Spleen (tissue), 11 donors: Measurements from ENCODE around the gene GALNTL6. TPM values are rescaled to one million over a fixed set of nuclear protein-coding genes. Genes with fewer than 3 reads are reported as not detected.
"Not testable (repeated sequence)": the region's sequence is repeated elsewhere in the genome, so short reads cannot be mapped to it uniquely, and the experiment has no call there.

Experiments
- DNase-seq: peaks from one replicate; pipeline ENCODE4 v3.0.0-alpha.2; 2020
- H3K27ac ChIP-seq, 8 donors: fragments of 200-600 bp; sonication (generic) in 7 of 8; 1 replicate in 4 of 8; 2 replicates in 4 of 8; pipeline versions ENCODE4 v1.5.0 to v1.8.0; 2016 to 2021; ENCODE audit warnings: inconsistent platforms in 4 of 8, mild to moderate bottlenecking in 4 of 8, moderate library complexity in 1 of 8
- H3K27me3 ChIP-seq, 7 donors: fragments of 200-600 bp; sonication (generic) in 6 of 7; replicated peaks in 1 of 7; 1 replicate in 4 of 7; 2 replicates in 3 of 7; pipeline versions ENCODE4 v1.5.0 to v1.8.0; 2016 to 2021; ENCODE audit warnings: inconsistent platforms in 3 of 7, mild to moderate bottlenecking in 1 of 7
- H3K36me3 ChIP-seq, 6 donors: fragments of 200-600 bp; sonication (generic) in 5 of 6; 1 replicate in 4 of 6; 2 replicates in 2 of 6; pipeline versions ENCODE4 v1.5.0 to v1.8.0; 2016 to 2021; ENCODE audit warnings: inconsistent platforms in 2 of 6
- H3K4me1 ChIP-seq, 6 donors: fragments of 200-600 bp; sonication (generic) in 5 of 6; 1 replicate in 3 of 6; 2 replicates in 3 of 6; pipeline versions ENCODE4 v1.5.0 to v1.8.0; 2016 to 2021; ENCODE audit warnings: inconsistent platforms in 3 of 6
- H3K4me3 ChIP-seq, 8 donors: fragments of 200-600 bp; sonication (generic) in 7 of 8; 1 replicate in 4 of 8; 2 replicates in 4 of 8; pipeline versions ENCODE4 v1.5.0 to v1.8.0; 2016 to 2021; ENCODE audit warnings: inconsistent platforms in 4 of 8, mild to moderate bottlenecking in 4 of 8, moderate library complexity in 2 of 8
- H3K9me3 ChIP-seq, 8 donors: fragments of 200-600 bp; sonication (generic) in 7 of 8; 1 replicate in 4 of 8; 2 replicates in 4 of 8; pipeline versions ENCODE4 v1.5.0 to v1.8.0; 2016 to 2021; ENCODE audit warnings: inconsistent platforms in 4 of 8
- CTCF ChIP-seq, 11 experiments: fragments of 200-600 bp in 7 of 11; fragments of 450-650 bp in 4 of 11; sonication (generic) in 4 of 11; IDR thresholded peaks in 8 of 11; conservative IDR thresholded peaks in 3 of 11; 1 replicate in 7 of 11; 2 replicates in 4 of 11; pipeline versions ENCODE4 v1.4.0 to v1.8.0; 2016 to 2021; ENCODE audit warnings: antibody characterized with exemption in 11 of 11, inconsistent platforms in 4 of 11, mild to moderate bottlenecking in 1 of 11
- POLR2A ChIP-seq, 3 donors: fragments of 450-650 bp; IDR thresholded peaks; one replicate each; pipeline ENCODE4 v1.5.1; 2017; ENCODE audit warnings: antibody characterized with exemption in 3 of 3, mild to moderate bottlenecking in 1 of 3
- POLR2AphosphoS5 ChIP-seq, 3 donors: sonication (generic); formaldehyde crosslinking; IDR thresholded peaks; one replicate each; pipeline ENCODE4 v1.5.1; 2017; ENCODE audit warnings: antibody characterized with exemption in 3 of 3
- WGBS, 5 donors: extraction: QIAGEN DNeasy Blood & Tissue Kit in 3 of 5; methylation state at CpG; one replicate each; pipeline versions ENCODE4 v1.1.5 to v1.1.7; 2013 to 2018; 5-methylcytosine and 5-hydroxymethylcytosine counted together
- intact Hi-C: fragments of 100-400 bp; cut with DNase I; formaldehyde crosslinking; loops from one replicate; pipeline ENCODE4 v1.15.0; 2023; ENCODE audit warnings: low total_unique reads
- polyA plus RNA-seq, 3 donors: library from polyadenylated mRNA; stranded (reverse); fragments of 200-250 nt; gene quantifications; one replicate each; pipeline ENCODE4 v1.2.1, GENCODE V29; 2013
- total RNA-seq, 7 donors: library from RNA; depleted of rRNA in 3 of 7; stranded (reverse); fragments of >200 nt in 3 of 7; fragmentation: NEBNext Ultra II Directional in 4 of 7; extraction: Animal tissue kit (Norgen Biotek cat#: 25700) in 4 of 7; gene quantifications; one replicate each; pipeline versions ENCODE4 v1.1.0 to v1.2.1, GENCODE V29; 2016 to 2021
- donor health status: healthy with polysubstance abuse.
- donor health status: DM: no; HTN: no; CAD: no; lungs with moderate emphysema.
- donor health status: DM: no; HTN: no; CAD: no.
- donor health status: Bipolar disorder and iron deficiency.
- donor health status: healthy.
- donor health status: DM: no; HTN: no; CAD: no.
- donor health status: DM: yes; HTN: yes; CAD: no.

The GALNTL6 gene
- total and polyA plus RNA-seq, 10 donors = 3.2 to 12.5 (median 7.1) TPM

- WGBS, 5 donors = 69 to 85% (median 71%) methylated on average over 4 of the region's 4 CpGs
- H3K4me1 ChIP-seq = no peaks in the 10 kb centered on the region
- no peak overlapping the region for H3K4me3 ChIP-seq
- no peaks in the 10 kb centered on the region for H3K36me3 ChIP-seq
- no peak for DNase-seq
- intact Hi-C loops = no loop called here
- TF ChIP-seq POLR2A (IDR thresholded peaks at IDR 0.05) (no peak), CTCF (IDR thresholded peaks at IDR 0.05 in 8 of 11, conservative IDR thresholded peaks at IDR 0.05 in 3 of 11) (no peak), POLR2AphosphoS5 (IDR thresholded peaks at IDR 0.05) (no peak)
- H3K27ac ChIP-seq = no peak overlapping the region
- peaks cover 0 to 3% (median 0%) of the 10 kb centered on the region in 8 donors for H3K9me3 ChIP-seq
- no peaks in the 10 kb centered on the region for H3K27me3 ChIP-seq
These were observed 908.5 kb downstream of the GALNTL6 start for GRCh38 chr4:172721659-172722058.

- TF ChIP-seq POLR2AphosphoS5 (IDR thresholded peaks at IDR 0.05) = no peak
- no peak for TF ChIP-seq CTCF (IDR thresholded peaks at IDR 0.05 in 8 of 11, conservative IDR thresholded peaks at IDR 0.05 in 3 of 11)
- TF ChIP-seq POLR2A (IDR thresholded peaks at IDR 0.05) = no peak
- H3K9me3 ChIP-seq = peaks cover 0 to 22% (median 3%) of the 10 kb centered on the region in 8 donors
- DNase-seq = no peak
- no peaks in the 10 kb centered on the region for H3K36me3 ChIP-seq
- 51 to 62% (median 54%) methylated on average over 3 of the region's 3 CpGs for WGBS, 5 donors
- H3K4me3 ChIP-seq = no peak overlapping the region
- no peaks in the 10 kb centered on the region for H3K4me1 ChIP-seq
- H3K27me3 ChIP-seq = no peaks in the 10 kb centered on the region
- H3K27ac ChIP-seq = no peak overlapping the region
- intact Hi-C loops = no loop called here
These were observed 912.4 kb downstream of the GALNTL6 start for GRCh38 chr4:172725581-172725980.

GRCh38 chr4:172726001-172726423, 912.8 kb downstream of the GALNTL6 start:
- no peaks in the 10 kb centered on the region for H3K4me1 ChIP-seq
- WGBS, 5 donors = 55 to 64% (median 60%) methylated on average over 15 of the region's 15 CpGs

GRCh38 chr4:172727631-172728030, 914.4 kb downstream of the GALNTL6 start:
- H3K9me3 ChIP-seq = peaks cover 0 to 41% (median 11%) of the 10 kb centered on the region in 8 donors
- DNase-seq = no peak
- no peaks in the 10 kb centered on the region for H3K36me3 ChIP-seq
- intact Hi-C loops = no loop called here
- WGBS, 5 donors = 92 to 98% (median 96%) methylated on average over 4 of the region's 4 CpGs
- TF ChIP-seq POLR2A (IDR thresholded peaks at IDR 0.05) = no peak
- no peak for TF ChIP-seq POLR2AphosphoS5 (IDR thresholded peaks at IDR 0.05)
- TF ChIP-seq CTCF (IDR thresholded peaks at IDR 0.05 in 8 of 11, conservative IDR thresholded peaks at IDR 0.05 in 3 of 11) = no peak
- no peaks in the 10 kb centered on the region for H3K27me3 ChIP-seq
- no peaks in the 10 kb centered on the region for H3K4me1 ChIP-seq
- no peak overlapping the region for H3K4me3 ChIP-seq
- no peak overlapping the region for H3K27ac ChIP-seq

More at GRCh38 chr4:172726001-172726423, 912.8 kb downstream of the GALNTL6 start:
- Histone ChIP-seq H3K4me3 (no peak overlapping the region), H3K27ac (no peak overlapping the region), H3K36me3 (no peaks in the 10 kb centered on the region), H3K9me3 (peaks cover 0 to 27% (median 4%) of the 10 kb centered on the region in 8 donors), H3K27me3 (no peaks in the 10 kb centered on the region)
- TF ChIP-seq CTCF (IDR thresholded peaks at IDR 0.05 in 8 of 11, conservative IDR thresholded peaks at IDR 0.05 in 3 of 11) (no peak), POLR2A (IDR thresholded peaks at IDR 0.05) (no peak), POLR2AphosphoS5 (IDR thresholded peaks at IDR 0.05) (no peak)
- DNase-seq = no peak
- intact Hi-C loops = no loop called here

- H3K9me3 ChIP-seq = peaks cover 5 to 97% (median 67%) of the 10 kb centered on the region in 8 donors
- H3K27ac ChIP-seq, intact Hi-C loops, H3K27me3 ChIP-seq, DNase-seq, H3K4me1 ChIP-seq, H3K36me3 ChIP-seq, H3K4me3 ChIP-seq: not testable (repeated sequence)
- 93 to 100% (median 96%) methylated on average over 3 of the region's 3 CpGs for WGBS, 5 donors
These were observed 920.4 kb downstream of the GALNTL6 start for GRCh38 chr4:172733645-172734044.
